Measurements from ENCODE around the gene FAM24B. TPM values are rescaled to one million over a fixed set of nuclear protein-coding genes. Genes with fewer than 3 reads are reported as not detected.
"Not testable (repeated sequence)": the region's sequence is repeated elsewhere in the genome, so short reads cannot be mapped to it uniquely, and the experiment has no call there.

FAM24B gene
- 1 to 10 TPM in 2 of 4 donors, not detected in 2; 3.9 to 5.7 TPM for polyA plus RNA-seq
- long read RNA-seq, donor 1, partial matches to known transcripts: 0 of 4 reads
- long read RNA-seq, donor 1, other reads (novel, unspliced or antisense): 0 of 4 reads
- long read RNA-seq, donor 2: 0 reads
- long read RNA-seq, donor 3, partial matches to known transcripts: 0 of 3 reads
- long read RNA-seq, donor 3, other reads (novel, unspliced or antisense): 0 of 3 reads
- long read RNA-seq, donor 4: 0 reads
- long read RNA-seq, donor 5, partial matches to known transcripts: 0 of 1 reads
- long read RNA-seq, donor 5, other reads (novel, unspliced or antisense): 0 of 1 reads
- long read RNA-seq, donor 6: 0 reads
- long read RNA-seq, donor 7: 0 reads
- long read RNA-seq, donor 8: 0 reads
- long read RNA-seq, donor 9, partial matches to known transcripts: 0 of 1 reads
- long read RNA-seq, donor 9, other reads (novel, unspliced or antisense): 0 of 1 reads
- long read RNA-seq, donor 10: 0 reads

GRCh38 chr10:122879339-122880273 lies at the start of gene FAM24B:
Gene FAM24B (minus strand): TSS chr10:122879581. CDS start chr10:122850515, 29,066 bp downstream.
- Histone ChIP-seq H3K27ac (ENCODE audit: low read depth in 1 of 3, low read length in 2 of 3) (peak within 1 kb of the TSS; percentile 37 to 69 (median 52)), H3K27me3 (ENCODE audit: control insufficient read depth in 3 of 3, insufficient read depth in 3 of 3, low read length in 3 of 3) (no peaks in the 10 kb centered on the region), H3K9me3 (ENCODE audit: control insufficient read depth in 2 of 2, insufficient read depth in 1 of 2, low read depth in 1 of 2, low read length in 1 of 2) (no peaks in the 10 kb centered on the region), H3K4me3 (ENCODE audit: low read depth in 1 of 3, low read length in 3 of 3) (peak within 1 kb of the TSS; percentile 54 to 64 (median 62)), H3K4me1 (ENCODE audit: control insufficient read depth in 3 of 3, insufficient read depth in 2 of 3, low read depth in 1 of 3, low read length in 2 of 3) (peaks cover 0 to 3% (median 2%) of the 10 kb centered on the region in 3 donors), H3K36me3 (ENCODE audit: control insufficient read depth in 3 of 3, insufficient read depth in 2 of 3, low read depth in 1 of 3, low read length in 3 of 3) (no peaks in the 10 kb centered on the region)
- WGBS, 3 donors: 2 to 5% (median 3%) methylated on average over 80 to 95 of the region's 95 CpGs
- no peak for FAIRE-seq
- peak; percentile 97 to 99 for DNase-seq

- Histone ChIP-seq H3K4me1 (ENCODE audit: control insufficient read depth in 3 of 3, insufficient read depth in 2 of 3, low read depth in 1 of 3, low read length in 2 of 3) (no peaks in the 10 kb centered on the region), H3K36me3 (ENCODE audit: control insufficient read depth in 3 of 3, insufficient read depth in 2 of 3, low read depth in 1 of 3, low read length in 3 of 3) (no peaks in the 10 kb centered on the region), H3K27ac (ENCODE audit: low read depth in 1 of 3, low read length in 2 of 3) (no peak overlapping the region), H3K27me3 (ENCODE audit: control insufficient read depth in 3 of 3, insufficient read depth in 3 of 3, low read length in 3 of 3) (no peaks in the 10 kb centered on the region), H3K4me3 (ENCODE audit: low read depth in 1 of 3, low read length in 3 of 3) (no peak overlapping the region), H3K9me3 (ENCODE audit: control insufficient read depth in 2 of 2, insufficient read depth in 1 of 2, low read depth in 1 of 2, low read length in 1 of 2) (peaks cover 0 to 4% of the 10 kb centered on the region in 2 donors)
- DNase-seq (no peak), FAIRE-seq (no peak)
- WGBS, 3 donors: 56 to 63% (median 63%) methylated on average over 2 of the region's 2 CpGs
These were observed 36.3 kb upstream of the FAM24B start for GRCh38 chr10:122915700-122916099.

- DNase-seq (peak; percentile 34 to 71), FAIRE-seq (no peak)
- Histone ChIP-seq H3K4me1 (ENCODE audit: control insufficient read depth in 3 of 3, insufficient read depth in 2 of 3, low read depth in 1 of 3, low read length in 2 of 3) (no peaks in the 10 kb centered on the region), H3K27ac (ENCODE audit: low read depth in 1 of 3, low read length in 2 of 3) (no peak overlapping the region), H3K36me3 (ENCODE audit: control insufficient read depth in 3 of 3, insufficient read depth in 2 of 3, low read depth in 1 of 3, low read length in 3 of 3) (no peaks in the 10 kb centered on the region), H3K4me3 (ENCODE audit: low read depth in 1 of 3, low read length in 3 of 3) (no peak overlapping the region), H3K27me3 (ENCODE audit: control insufficient read depth in 3 of 3, insufficient read depth in 3 of 3, low read length in 3 of 3) (no peaks in the 10 kb centered on the region), H3K9me3 (ENCODE audit: control insufficient read depth in 2 of 2, insufficient read depth in 1 of 2, low read depth in 1 of 2, low read length in 1 of 2) (peaks cover 0 to under 1% of the 10 kb centered on the region in 2 donors)
- WGBS, 3 donors: 21 to 33% (median 31%) methylated on average over 5 of the region's 5 CpGs
These were observed 32.6 kb upstream of the FAM24B start for GRCh38 chr10:122911889-122912484.

- Histone ChIP-seq H3K4me3 (ENCODE audit: low read depth in 1 of 3, low read length in 3 of 3) (no peak within 1 kb of the TSS), H3K27me3 (ENCODE audit: control insufficient read depth in 3 of 3, insufficient read depth in 3 of 3, low read length in 3 of 3) (no peaks in the 10 kb centered on the region), H3K4me1 (ENCODE audit: control insufficient read depth in 3 of 3, insufficient read depth in 2 of 3, low read depth in 1 of 3, low read length in 2 of 3) (no peaks in the 10 kb centered on the region), H3K27ac (ENCODE audit: low read depth in 1 of 3, low read length in 2 of 3) (no peak within 1 kb of the TSS), H3K36me3 (ENCODE audit: control insufficient read depth in 3 of 3, insufficient read depth in 2 of 3, low read depth in 1 of 3, low read length in 3 of 3) (no peaks in the 10 kb centered on the region), H3K9me3 (ENCODE audit: control insufficient read depth in 2 of 2, insufficient read depth in 1 of 2, low read depth in 1 of 2, low read length in 1 of 2) (no peaks in the 10 kb centered on the region)
- 76 to 86% (median 80%) methylated on average over 1 of the region's 1 CpG for WGBS, 3 donors
- DNase-seq: no peak
- no peak for FAIRE-seq
These were observed 30.9 kb upstream of the FAM24B start, which contains the start of gene FAM24A for GRCh38 chr10:122910310-122910709. Gene FAM24A (plus strand): TSS chr10:122910610. CDS start chr10:122911635, 1,025 bp downstream.

GRCh38 chr10:122903861-122904260 lies 24.5 kb upstream of the FAM24B start:
- not testable (repeated sequence) for DNase-seq; FAIRE-seq; H3K27me3 ChIP-seq (ENCODE audit: control insufficient read depth in 3 of 3, insufficient read depth in 3 of 3, low read length in 3 of 3); H3K36me3 ChIP-seq (ENCODE audit: control insufficient read depth in 3 of 3, insufficient read depth in 2 of 3, low read depth in 1 of 3, low read length in 3 of 3); H3K27ac ChIP-seq (ENCODE audit: low read depth in 1 of 3, low read length in 2 of 3); H3K4me1 ChIP-seq (ENCODE audit: control insufficient read depth in 3 of 3, insufficient read depth in 2 of 3, low read depth in 1 of 3, low read length in 2 of 3); H3K9me3 ChIP-seq (ENCODE audit: control insufficient read depth in 2 of 2, insufficient read depth in 1 of 2, low read depth in 1 of 2, low read length in 1 of 2); H3K4me3 ChIP-seq (ENCODE audit: low read depth in 1 of 3, low read length in 3 of 3)
- 78 to 80% (median 78%) methylated on average over 4 of the region's 4 CpGs for WGBS, 3 donors

- no peaks in the 10 kb centered on the region for H3K4me1 ChIP-seq (ENCODE audit: control insufficient read depth in 3 of 3, insufficient read depth in 2 of 3, low read depth in 1 of 3, low read length in 2 of 3)
- DNase-seq (no peak), FAIRE-seq (no peak)
- no peaks in the 10 kb centered on the region for H3K9me3 ChIP-seq (ENCODE audit: control insufficient read depth in 2 of 2, insufficient read depth in 1 of 2, low read depth in 1 of 2, low read length in 1 of 2)
- H3K27ac ChIP-seq (ENCODE audit: low read depth in 1 of 3, low read length in 2 of 3): no peak overlapping the region
- no peak overlapping the region for H3K4me3 ChIP-seq (ENCODE audit: low read depth in 1 of 3, low read length in 3 of 3)
- WGBS, 3 donors: 82 to 89% (median 88%) methylated on average over 5 of the region's 5 CpGs
- H3K27me3 ChIP-seq (ENCODE audit: control insufficient read depth in 3 of 3, insufficient read depth in 3 of 3, low read length in 3 of 3): no peaks in the 10 kb centered on the region
- no peaks in the 10 kb centered on the region for H3K36me3 ChIP-seq (ENCODE audit: control insufficient read depth in 3 of 3, insufficient read depth in 2 of 3, low read depth in 1 of 3, low read length in 3 of 3)
These were observed 15.0 kb upstream of the FAM24B start for GRCh38 chr10:122894261-122894944.

GRCh38 chr10:122884166-122884565 lies 4.8 kb upstream of the FAM24B start:
- 60 to 95% (median 94%) methylated on average over 1 of the region's 1 CpG for WGBS, 3 donors
- no peaks in the 10 kb centered on the region for H3K4me1 ChIP-seq (ENCODE audit: control insufficient read depth in 3 of 3, insufficient read depth in 2 of 3, low read depth in 1 of 3, low read length in 2 of 3)
- DNase-seq (no peak), FAIRE-seq (no peak)
- H3K4me3 ChIP-seq (ENCODE audit: low read depth in 1 of 3, low read length in 3 of 3): no peak overlapping the region
- no peaks in the 10 kb centered on the region for H3K9me3 ChIP-seq (ENCODE audit: control insufficient read depth in 2 of 2, insufficient read depth in 1 of 2, low read depth in 1 of 2, low read length in 1 of 2)
- H3K27me3 ChIP-seq (ENCODE audit: control insufficient read depth in 3 of 3, insufficient read depth in 3 of 3, low read length in 3 of 3): no peaks in the 10 kb centered on the region
- H3K27ac ChIP-seq (ENCODE audit: low read depth in 1 of 3, low read length in 2 of 3): no peak overlapping the region
- no peaks in the 10 kb centered on the region for H3K36me3 ChIP-seq (ENCODE audit: control insufficient read depth in 3 of 3, insufficient read depth in 2 of 3, low read depth in 1 of 3, low read length in 3 of 3)

Measured in small intestine (tissue), 16 donors.